B cell (primary cell): ENCODE data around the gene PFKFB1. TPM values are rescaled to one million over a fixed set of nuclear protein-coding genes. Genes with fewer than 3 reads are reported as not detected.

Experiments
- ATAC-seq: fragments of 200-7000 bp; cut with Tn5 transposase; one replicate; pipeline ENCODE4 v1.10.0; 2021; ENCODE audit warnings: low read depth, mild to moderate bottlenecking, moderate number of reproducible peaks, moderate library complexity
- CTCF ChIA-PET: fragments of 350-600 bp; sonication (Branson Sonifier 250); formaldehyde crosslinking; loops from one replicate; lab custom pipeline; 2021; ENCODE audit warnings: antibody characterized with exemption, inconsistent platforms; lab: Charles Lee
- POLR2A ChIA-PET: fragments of 350-600 bp; sonication (Branson Sonifier 250); formaldehyde crosslinking; loops from one replicate; lab custom pipeline; 2021; ENCODE audit warnings: antibody characterized with exemption; lab: Charles Lee
- DNase-seq: peaks from one replicate; pipeline ENCODE4 v3.0.0; 2013
- H2AFZ ChIP-seq: 2 replicates; pipeline ENCODE4 v1.6.1; 2012; ENCODE audit warnings: mild to moderate bottlenecking, low read depth, low read length; ENCODE audit not compliant: insufficient read depth, poor library complexity, severe bottlenecking
- H3K27ac ChIP-seq, 2 donors: 1 replicate in 1 of 2; 2 replicates in 1 of 2; pipeline ENCODE4 v1.5.1; 2012 to 2013; ENCODE audit warnings: low read length in 2 of 2, mild to moderate bottlenecking in 2 of 2, moderate library complexity in 1 of 2
- H3K27me3 ChIP-seq, 4 experiments: fragments of 200-600 bp in 1 of 4; sonication (generic) in 1 of 4; replicated peaks in 1 of 4; 1 replicate in 2 of 4; 2 replicates in 2 of 4; pipeline versions ENCODE4 v1.6.1 to v1.7.0; 2013 to 2016; ENCODE audit warnings: low read length in 3 of 4, mild to moderate bottlenecking in 2 of 4, mixed read lengths in 1 of 4, moderate library complexity in 1 of 4; ENCODE audit not compliant: insufficient read depth in 4 of 4, control insufficient read depth in 3 of 4; ENCODE audit errors: control extremely low read depth in 1 of 4
- H3K36me3 ChIP-seq, 2 experiments: replicated peaks in 1 of 2; 1 replicate in 1 of 2; 2 replicates in 1 of 2; pipeline versions ENCODE4 v1.6.1 to v1.7.1; 2013; ENCODE audit warnings: low read length in 1 of 2; ENCODE audit not compliant: insufficient read depth in 2 of 2, control insufficient read depth in 1 of 2; ENCODE audit errors: control extremely low read depth in 1 of 2, extremely low read depth in 1 of 2
- H3K4me1 ChIP-seq, 2 donors: fragments of 200-600 bp in 1 of 2; sonication (generic) in 1 of 2; 1 replicate in 1 of 2; 2 replicates in 1 of 2; pipeline versions ENCODE4 v1.5.1 to v1.6.1; 2013 to 2017; ENCODE audit warnings: low read length in 2 of 2; ENCODE audit not compliant: control insufficient read depth in 2 of 2, insufficient read depth in 2 of 2
- H3K4me2 ChIP-seq: replicated peaks from 2 replicates; pipeline ENCODE3; 2012; ENCODE audit warnings: mild to moderate bottlenecking, low read depth, low read length; ENCODE audit not compliant: poor library complexity, severe bottlenecking
- H3K4me3 ChIP-seq, 5 experiments: fragments of 200-600 bp in 1 of 5; sonication (generic) in 1 of 5; 1 replicate in 3 of 5; 2 replicates in 2 of 5; pipeline versions ENCODE4 v1.5.1 to v1.7.0; 2011 to 2016; ENCODE audit warnings: low read length in 4 of 5, mild to moderate bottlenecking in 4 of 5, low read depth in 2 of 5, control low read depth in 1 of 5, moderate library complexity in 1 of 5; ENCODE audit not compliant: insufficient read depth in 1 of 5; ENCODE audit errors: control extremely low read depth in 1 of 5, extremely low read depth in 1 of 5
- H3K79me2 ChIP-seq: fragments of 200-600 bp; sonication (generic); one replicate; pipeline ENCODE4 v1.6.0; 2016; ENCODE audit warnings: low read length; ENCODE audit not compliant: control insufficient read depth, insufficient read depth
- H3K9ac ChIP-seq: fragments of 200-600 bp; sonication (generic); 2 replicates; pipeline ENCODE4 v1.6.1; 2017; ENCODE audit warnings: mild to moderate bottlenecking, low read length, moderate library complexity
- H3K9me3 ChIP-seq, 3 donors: one replicate each; pipeline versions ENCODE4 v1.6.1 to v1.7.1; 2013; ENCODE audit warnings: low read length in 2 of 3; ENCODE audit not compliant: control insufficient read depth in 2 of 3, insufficient read depth in 1 of 3; ENCODE audit errors: control extremely low read depth in 1 of 3
- H4K20me1 ChIP-seq: 2 replicates; pipeline ENCODE4 v1.6.0; 2012; ENCODE audit warnings: mild to moderate bottlenecking, low read length; ENCODE audit not compliant: insufficient read depth, control insufficient read depth, poor library complexity, severe bottlenecking
- H3K27ac Mint-ChIP-seq: one replicate; pipeline ENCODE4 v1.8.0; 2021; ENCODE audit warnings: mixed read lengths
- H3K27me3 Mint-ChIP-seq: one replicate; pipeline ENCODE4 v1.8.0; 2021; ENCODE audit warnings: mixed read lengths
- H3K4me1 Mint-ChIP-seq: one replicate; pipeline ENCODE4 v1.8.0; 2021; ENCODE audit warnings: mixed read lengths
- H3K4me3 Mint-ChIP-seq: one replicate; pipeline ENCODE4 v1.8.0; 2021; ENCODE audit warnings: mixed read lengths
- H3K9me3 Mint-ChIP-seq: one replicate; pipeline ENCODE4 v1.8.0; 2022; ENCODE audit warnings: mixed read lengths; ENCODE audit not compliant: insufficient read depth
- EZH2 ChIP-seq: IDR thresholded peaks from 2 replicates; pipeline ENCODE4 v1.6.1; 2012; ENCODE audit warnings: borderline replicate concordance, low read depth, mild to moderate bottlenecking, moderate library complexity, low read length; ENCODE audit not compliant: insufficient read depth, poor library complexity, severe bottlenecking
- WGBS: methylation state at CpG from one replicate; pipeline ENCODE4 v1.1.5; 2013; ENCODE audit warnings: missing lambda C conversion rate; ENCODE audit not compliant: insufficient coverage; 5-methylcytosine and 5-hydroxymethylcytosine counted together
- intact Hi-C: fragments of 100-400 bp; cut with micrococcal nuclease; formaldehyde crosslinking; loops from one replicate; pipeline ENCODE4 v1.10.0; 2022
- polyA plus RNA-seq: library from polyadenylated mRNA; depleted of rRNA; stranded (reverse); fragments of >200 nt; gene quantifications from 2 replicates; pipeline ENCODE4 v1.2.3, GENCODE V29; 2012
- total RNA-seq, 2 donors: library from RNA; stranded (reverse); fragments of 120-200 nt in 1 of 2; gene quantifications; 1 replicate in 1 of 2; 2 replicates in 1 of 2; pipeline versions ENCODE4 v1.2.3 to v1.2.4, GENCODE V29; 2013 to 2022
- TF ChIP-seq, protein P1 (sequence below): fragments of 200-600 bp; IDR thresholded peaks from one replicate; pipeline ENCODE4 v1.8.0; 2022; ENCODE audit warnings: antibody characterized with exemption, mild to moderate bottlenecking

The PFKFB1 gene
- total and polyA plus RNA-seq, 2 donors (not counting 1 experiment from before 2014, with no cell fraction given): 0.37 to 0.47 TPM

DNA sequence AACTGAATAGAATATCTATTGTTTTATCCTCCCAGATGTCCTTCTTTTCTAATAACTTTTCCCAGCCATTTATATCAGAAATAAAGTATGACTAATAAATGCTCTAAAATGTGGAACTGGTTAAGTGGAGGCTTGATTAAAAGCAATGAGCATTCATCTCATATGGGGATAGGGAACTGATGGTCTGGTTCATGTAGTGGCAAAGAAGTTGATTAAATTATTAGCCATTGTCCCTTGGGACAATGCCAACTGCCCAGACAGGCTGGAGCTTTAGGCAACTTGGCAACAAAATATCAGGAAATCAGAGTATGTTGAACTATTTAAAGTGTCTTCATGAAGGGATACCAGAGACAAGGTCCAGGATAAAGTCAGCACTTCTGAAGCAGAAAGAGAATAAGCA is 49.2 kb downstream of the PFKFB1 start:
- CTCF ChIA-PET: no interaction called here
- DNase-seq: no peak
- no peaks in the 10 kb centered on the region for H3K79me2 ChIP-seq
- no peak overlapping the region for H3K4me2 ChIP-seq
- ATAC-seq: no peak
- Mint-ChIP-seq H3K4me1 (no peaks in the 10 kb centered on the region), H3K27ac (no peak overlapping the region), H3K27me3 (peaks cover 4% of the 10 kb centered on the region), H3K9me3 (no peaks in the 10 kb centered on the region), H3K4me3 (no peak overlapping the region)
- H4K20me1 ChIP-seq: no peaks in the 10 kb centered on the region
- no peak overlapping the region for H2AFZ ChIP-seq
- H3K9me3 ChIP-seq: no peaks in the 10 kb centered on the region
- TF ChIP-seq, protein P1, sequence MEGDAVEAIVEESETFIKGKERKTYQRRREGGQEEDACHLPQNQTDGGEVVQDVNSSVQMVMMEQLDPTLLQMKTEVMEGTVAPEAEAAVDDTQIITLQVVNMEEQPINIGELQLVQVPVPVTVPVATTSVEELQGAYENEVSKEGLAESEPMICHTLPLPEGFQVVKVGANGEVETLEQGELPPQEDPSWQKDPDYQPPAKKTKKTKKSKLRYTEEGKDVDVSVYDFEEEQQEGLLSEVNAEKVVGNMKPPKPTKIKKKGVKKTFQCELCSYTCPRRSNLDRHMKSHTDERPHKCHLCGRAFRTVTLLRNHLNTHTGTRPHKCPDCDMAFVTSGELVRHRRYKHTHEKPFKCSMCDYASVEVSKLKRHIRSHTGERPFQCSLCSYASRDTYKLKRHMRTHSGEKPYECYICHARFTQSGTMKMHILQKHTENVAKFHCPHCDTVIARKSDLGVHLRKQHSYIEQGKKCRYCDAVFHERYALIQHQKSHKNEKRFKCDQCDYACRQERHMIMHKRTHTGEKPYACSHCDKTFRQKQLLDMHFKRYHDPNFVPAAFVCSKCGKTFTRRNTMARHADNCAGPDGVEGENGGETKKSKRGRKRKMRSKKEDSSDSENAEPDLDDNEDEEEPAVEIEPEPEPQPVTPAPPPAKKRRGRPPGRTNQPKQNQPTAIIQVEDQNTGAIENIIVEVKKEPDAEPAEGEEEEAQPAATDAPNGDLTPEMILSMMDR: no peak
- no peak for TF ChIP-seq EZH2
- H3K36me3 ChIP-seq: no peaks in the 10 kb centered on the region
- H3K9ac ChIP-seq: no peak overlapping the region
- POLR2A ChIA-PET: no interaction called here
- H3K27me3 ChIP-seq: no peaks in the 10 kb centered on the region
- no peak overlapping the region for H3K4me3 ChIP-seq
- intact Hi-C loops: no loop called here
- H3K4me1 ChIP-seq: no peaks in the 10 kb centered on the region
- no peak overlapping the region for H3K27ac ChIP-seq

DNA sequence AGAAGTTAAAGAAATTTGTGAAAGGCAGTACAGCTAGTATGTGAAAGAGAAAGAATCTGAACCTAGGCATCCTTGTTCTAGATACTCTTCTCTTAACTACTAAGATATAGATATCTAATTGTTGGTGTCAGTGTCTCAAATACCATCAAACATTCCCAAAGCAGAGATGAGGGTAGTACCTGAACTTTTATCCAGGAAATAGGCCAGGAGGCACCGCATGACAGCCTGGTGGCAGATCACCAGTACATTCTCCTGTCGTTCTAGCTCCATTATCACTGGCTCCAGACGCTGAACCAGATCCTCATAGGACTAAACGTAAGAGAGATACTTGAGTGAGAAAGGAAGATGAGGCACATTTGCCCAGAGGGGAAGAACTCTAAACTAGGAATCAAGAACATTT is 56.6 kb downstream of the PFKFB1 start:
- CTCF ChIA-PET: no interaction called here
- ATAC-seq (no peak), DNase-seq (no peak)
- TF ChIP-seq EZH2: no peak
- TF ChIP-seq, protein P1: no peak
- Histone ChIP-seq H3K4me3 (no peak overlapping the region), H3K4me2 (no peak overlapping the region), H2AFZ (no peak overlapping the region), H3K27ac (no peak overlapping the region), H3K9me3 (no peaks in the 10 kb centered on the region), H3K9ac (no peak overlapping the region), H3K4me1 (no peaks in the 10 kb centered on the region), H3K36me3 (no peaks in the 10 kb centered on the region), H4K20me1 (no peaks in the 10 kb centered on the region), H3K27me3 (no peaks in the 10 kb centered on the region), H3K79me2 (no peaks in the 10 kb centered on the region)
- WGBS: no CpG with 5 or more reads among the region's 4 CpGs
- POLR2A ChIA-PET: no interaction called here
- Mint-ChIP-seq H3K9me3 (no peaks in the 10 kb centered on the region), H3K4me3 (no peak overlapping the region), H3K27ac (no peak overlapping the region), H3K4me1 (no peaks in the 10 kb centered on the region), H3K27me3 (no peaks in the 10 kb centered on the region)
- intact Hi-C loops: no loop called here
